ENCODE measurements around the gene ADO.

DNA sequence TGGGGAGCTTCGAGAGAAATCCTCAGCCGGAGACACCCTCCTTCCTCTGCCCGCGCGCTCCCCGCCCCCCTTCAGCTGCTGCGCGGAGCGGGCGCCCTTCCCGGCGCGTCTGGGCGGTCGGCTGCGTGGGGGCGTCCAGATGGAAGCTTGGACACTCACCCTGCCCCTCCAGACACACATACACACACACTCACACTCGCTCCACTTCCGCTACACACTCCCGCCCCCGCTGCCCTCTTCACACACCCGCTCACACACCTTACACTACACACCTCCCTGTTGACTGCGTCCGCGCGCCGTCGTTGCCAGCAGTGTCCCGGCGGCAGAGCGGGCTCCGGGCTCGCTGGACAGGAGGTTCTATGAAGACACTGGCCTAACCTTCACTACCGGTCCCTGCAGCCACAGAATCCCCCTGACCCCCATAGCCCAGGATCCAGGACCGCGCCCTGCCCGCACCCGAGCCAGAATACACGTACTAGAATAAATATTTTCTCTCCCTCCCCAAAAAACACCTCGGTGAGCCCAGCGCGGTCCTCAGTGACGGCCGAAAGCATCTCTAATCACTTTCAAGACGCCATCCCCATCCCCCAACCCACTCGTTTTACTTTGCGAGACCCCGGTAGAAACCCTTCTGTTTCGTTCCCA, 12.7 kb downstream of the ADO start:
- TF ChIP-seq, protein P1, sequence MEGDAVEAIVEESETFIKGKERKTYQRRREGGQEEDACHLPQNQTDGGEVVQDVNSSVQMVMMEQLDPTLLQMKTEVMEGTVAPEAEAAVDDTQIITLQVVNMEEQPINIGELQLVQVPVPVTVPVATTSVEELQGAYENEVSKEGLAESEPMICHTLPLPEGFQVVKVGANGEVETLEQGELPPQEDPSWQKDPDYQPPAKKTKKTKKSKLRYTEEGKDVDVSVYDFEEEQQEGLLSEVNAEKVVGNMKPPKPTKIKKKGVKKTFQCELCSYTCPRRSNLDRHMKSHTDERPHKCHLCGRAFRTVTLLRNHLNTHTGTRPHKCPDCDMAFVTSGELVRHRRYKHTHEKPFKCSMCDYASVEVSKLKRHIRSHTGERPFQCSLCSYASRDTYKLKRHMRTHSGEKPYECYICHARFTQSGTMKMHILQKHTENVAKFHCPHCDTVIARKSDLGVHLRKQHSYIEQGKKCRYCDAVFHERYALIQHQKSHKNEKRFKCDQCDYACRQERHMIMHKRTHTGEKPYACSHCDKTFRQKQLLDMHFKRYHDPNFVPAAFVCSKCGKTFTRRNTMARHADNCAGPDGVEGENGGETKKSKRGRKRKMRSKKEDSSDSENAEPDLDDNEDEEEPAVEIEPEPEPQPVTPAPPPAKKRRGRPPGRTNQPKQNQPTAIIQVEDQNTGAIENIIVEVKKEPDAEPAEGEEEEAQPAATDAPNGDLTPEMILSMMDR (IDR thresholded peaks at IDR 0.05 in 4 of 5, conservative IDR thresholded peaks at IDR 0.05 in 1 of 5): no peak
- no peak for TF ChIP-seq POLR2A (IDR thresholded peaks at IDR 0.05)
